Gastroesophageal sphincter (tissue), 4 donors: Measurements from ENCODE around the gene OTOP3. TPM values are rescaled to one million over a fixed set of nuclear protein-coding genes. Genes with fewer than 3 reads are reported as not detected.

Source experiments
- ATAC-seq: fragments of 150-250 bp; one replicate; pipeline ENCODE4 v1.9.1; 2016; ENCODE audit warnings: mild to moderate bottlenecking, moderate library complexity
- H3K27ac ChIP-seq, 4 donors: fragments of 200-600 bp; sonication (generic) in 3 of 4; 1 replicate in 3 of 4; 2 replicates in 1 of 4; pipeline ENCODE4 v1.5.1; 2016 to 2019
- H3K27me3 ChIP-seq: fragments of 200-600 bp; sonication (generic); one replicate; pipeline ENCODE4 v1.5.1; 2019
- H3K36me3 ChIP-seq, 2 donors: fragments of 200-600 bp; sonication (generic); one replicate each; pipeline ENCODE4 v1.5.1; 2019; ENCODE audit warnings: control low read depth in 1 of 2
- H3K4me1 ChIP-seq, 3 donors: fragments of 200-600 bp; sonication (generic); 1 replicate in 2 of 3; 2 replicates in 1 of 3; pipeline ENCODE4 v1.5.1; 2016 to 2019; ENCODE audit warnings: control low read depth in 2 of 3
- H3K4me3 ChIP-seq, 2 donors: fragments of 200-600 bp; sonication (generic); one replicate each; pipeline ENCODE4 v1.5.1; 2019; ENCODE audit warnings: mild to moderate bottlenecking in 1 of 2, moderate library complexity in 1 of 2
- H3K9me3 ChIP-seq, 3 donors: fragments of 200-600 bp; sonication (generic); one replicate each; pipeline ENCODE4 v1.5.1; 2017 to 2019; ENCODE audit warnings: control low read depth in 2 of 3
- CTCF ChIP-seq, 4 experiments: fragments of 200-600 bp in 2 of 4; fragments of 450-650 bp in 2 of 4; sonication (generic) in 1 of 4; IDR thresholded peaks; one replicate each; pipeline ENCODE4 v1.5.1; 2017 to 2019; ENCODE audit warnings: antibody characterized with exemption in 4 of 4, mild to moderate bottlenecking in 2 of 4, moderate library complexity in 2 of 4
- EP300 ChIP-seq: sonication (generic); formaldehyde crosslinking; IDR thresholded peaks from one replicate; pipeline ENCODE4 v1.6.1; 2017; ENCODE audit warnings: antibody characterized with exemption, mild to moderate bottlenecking
- POLR2A ChIP-seq, 2 donors: fragments of 450-650 bp; IDR thresholded peaks; one replicate each; pipeline ENCODE4 v1.6.1; 2017; ENCODE audit warnings: antibody characterized with exemption in 2 of 2, mild to moderate bottlenecking in 2 of 2, moderate library complexity in 1 of 2
- POLR2AphosphoS5 ChIP-seq: sonication (generic); formaldehyde crosslinking; IDR thresholded peaks from one replicate; pipeline ENCODE4 v1.6.1; 2017; ENCODE audit warnings: antibody characterized with exemption
- WGBS, 2 donors: methylation state at CpG; one replicate each; pipeline ENCODE4 v1.1.5; 2018; ENCODE audit warnings: low coverage in 1 of 2; 5-methylcytosine and 5-hydroxymethylcytosine counted together
- total RNA-seq, 4 donors: library from RNA; depleted of rRNA; stranded (reverse); fragments of >200 nt; gene quantifications; one replicate each; pipeline ENCODE4 v1.1.0, GENCODE V29; 2016

OTOP3 gene
- total RNA-seq, 4 donors from 2014 or later, result 0.31 to 0.82 TPM; not detected in 2

GRCh38 chr17:74918906-74919305, 16.8 kb upstream of the OTOP3 start:
- Histone ChIP-seq H3K27me3 (peaks cover 92% of the 10 kb centered on the region), H3K4me1 (peaks cover 0 to 23% (median 11%) of the 10 kb centered on the region in 3 donors), H3K27ac (no peak overlapping the region), H3K9me3 (no peaks in the 10 kb centered on the region), H3K4me3 (no peak overlapping the region), H3K36me3 (no peaks in the 10 kb centered on the region)
- TF ChIP-seq POLR2A (IDR thresholded peaks at IDR 0.05) (no peak), POLR2AphosphoS5 (no peak), EP300 (no peak), CTCF (IDR thresholded peaks at IDR 0.05) (no peak)
- WGBS, 2 donors, result 75 to 100% methylated on average over 3 of the region's 5 CpGs
- no peak for ATAC-seq

- Histone ChIP-seq H3K9me3 (no peaks in the 10 kb centered on the region), H3K4me3 (no peak overlapping the region), H3K27me3 (peaks cover 100% of the 10 kb centered on the region), H3K36me3 (no peaks in the 10 kb centered on the region), H3K4me1 (peaks cover 0 to 31% (median 14%) of the 10 kb centered on the region in 3 donors), H3K27ac (no peak overlapping the region)
- TF ChIP-seq POLR2AphosphoS5 (no peak), POLR2A (IDR thresholded peaks at IDR 0.05) (no peak), CTCF (IDR thresholded peaks at IDR 0.05) (no peak)
- WGBS, 2 donors, result 80% methylated on average over 1 of the region's 67 CpGs; no CpG with 5 or more reads in 1 of the 2 donors
- ATAC-seq, result no peak
Measured at GRCh38 chr17:74919440-74920305, 16.0 kb upstream of the OTOP3 start.

- H3K4me1 ChIP-seq, result peaks cover 0 to 34% (median 14%) of the 10 kb centered on the region in 3 donors
- WGBS, 2 donors, result 80% methylated on average over 13 of the region's 27 CpGs; no CpG with 5 or more reads in 1 of the 2 donors
- TF ChIP-seq EP300 (no peak), CTCF (IDR thresholded peaks at IDR 0.05) (no peak), POLR2A (IDR thresholded peaks at IDR 0.05) (no peak), POLR2AphosphoS5 (no peak)
- H3K4me3 ChIP-seq, result no peak overlapping the region
- no peak overlapping the region for H3K27ac ChIP-seq
- no peak for ATAC-seq
- H3K36me3 ChIP-seq, result no peaks in the 10 kb centered on the region
- peaks cover 100% of the 10 kb centered on the region for H3K27me3 ChIP-seq
- H3K9me3 ChIP-seq, result no peaks in the 10 kb centered on the region
Measured at GRCh38 chr17:74920306-74920620, 15.4 kb upstream of the OTOP3 start.

- Histone ChIP-seq H3K4me1 (peaks cover 0 to 34% (median 14%) of the 10 kb centered on the region in 3 donors), H3K36me3 (no peaks in the 10 kb centered on the region), H3K27ac (no peak overlapping the region), H3K4me3 (no peak overlapping the region), H3K9me3 (no peaks in the 10 kb centered on the region), H3K27me3 (peaks cover 100% of the 10 kb centered on the region)
- 40% methylated on average over 2 of the region's 6 CpGs; no CpG with 5 or more reads in 1 of the 2 donors for WGBS, 2 donors
- TF ChIP-seq POLR2A (IDR thresholded peaks at IDR 0.05) (no peak), EP300 (no peak), CTCF (IDR thresholded peaks at IDR 0.05) (no peak), POLR2AphosphoS5 (no peak)
- ATAC-seq, result no peak
Measured at GRCh38 chr17:74920642-74921025, 15.1 kb upstream of the OTOP3 start.
